VCaP (cell line): ENCODE results near the gene YIPF1.
"Not testable (repeated sequence)": the region's sequence is repeated elsewhere in the genome, so short reads cannot be mapped to it uniquely, and the experiment has no call there.

Experiments
- H3K27ac ChIP-seq: fragments of 450-650 bp; 2 replicates; pipeline ENCODE4 v1.5.1; 2017
- TF ChIP-seq, protein P1 (sequence below): fragments of 450-650 bp; conservative IDR thresholded peaks from 2 replicates; pipeline ENCODE4 v1.5.1; 2017; ENCODE audit warnings: mild to moderate bottlenecking, moderate library complexity

Gene YIPF1

DNA sequence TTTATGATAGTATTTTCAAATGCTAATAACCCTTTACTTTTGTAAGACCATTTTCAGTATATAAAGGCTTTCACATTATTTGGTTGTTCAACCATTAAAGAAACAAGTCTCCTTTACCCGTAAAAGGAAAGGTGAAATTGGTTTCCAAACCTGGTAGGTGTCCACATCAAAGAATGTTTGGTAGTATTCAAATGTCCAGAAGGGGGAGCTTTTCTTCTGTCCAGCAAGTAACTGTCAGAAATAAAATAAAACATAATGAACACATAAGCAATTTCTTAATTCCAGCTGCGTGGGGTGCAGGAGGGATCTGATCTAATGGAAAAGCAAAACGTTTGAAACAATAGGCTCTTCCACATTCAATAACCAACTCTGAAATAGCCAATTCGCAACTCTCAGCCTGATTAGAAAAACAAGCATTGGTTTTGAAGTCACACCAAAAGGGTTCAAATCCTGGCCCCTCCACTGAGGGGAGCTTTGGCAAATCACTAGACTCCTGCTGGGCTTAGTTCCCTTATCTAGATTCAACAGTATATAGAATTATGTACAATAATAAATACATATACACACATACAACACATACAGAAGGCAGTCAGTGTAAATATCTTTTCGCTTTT is 11.0 kb downstream of the YIPF1 start:
- TF ChIP-seq, protein P1, sequence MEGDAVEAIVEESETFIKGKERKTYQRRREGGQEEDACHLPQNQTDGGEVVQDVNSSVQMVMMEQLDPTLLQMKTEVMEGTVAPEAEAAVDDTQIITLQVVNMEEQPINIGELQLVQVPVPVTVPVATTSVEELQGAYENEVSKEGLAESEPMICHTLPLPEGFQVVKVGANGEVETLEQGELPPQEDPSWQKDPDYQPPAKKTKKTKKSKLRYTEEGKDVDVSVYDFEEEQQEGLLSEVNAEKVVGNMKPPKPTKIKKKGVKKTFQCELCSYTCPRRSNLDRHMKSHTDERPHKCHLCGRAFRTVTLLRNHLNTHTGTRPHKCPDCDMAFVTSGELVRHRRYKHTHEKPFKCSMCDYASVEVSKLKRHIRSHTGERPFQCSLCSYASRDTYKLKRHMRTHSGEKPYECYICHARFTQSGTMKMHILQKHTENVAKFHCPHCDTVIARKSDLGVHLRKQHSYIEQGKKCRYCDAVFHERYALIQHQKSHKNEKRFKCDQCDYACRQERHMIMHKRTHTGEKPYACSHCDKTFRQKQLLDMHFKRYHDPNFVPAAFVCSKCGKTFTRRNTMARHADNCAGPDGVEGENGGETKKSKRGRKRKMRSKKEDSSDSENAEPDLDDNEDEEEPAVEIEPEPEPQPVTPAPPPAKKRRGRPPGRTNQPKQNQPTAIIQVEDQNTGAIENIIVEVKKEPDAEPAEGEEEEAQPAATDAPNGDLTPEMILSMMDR, result peak; percentile 81
- no peak overlapping the region for H3K27ac ChIP-seq

DNA sequence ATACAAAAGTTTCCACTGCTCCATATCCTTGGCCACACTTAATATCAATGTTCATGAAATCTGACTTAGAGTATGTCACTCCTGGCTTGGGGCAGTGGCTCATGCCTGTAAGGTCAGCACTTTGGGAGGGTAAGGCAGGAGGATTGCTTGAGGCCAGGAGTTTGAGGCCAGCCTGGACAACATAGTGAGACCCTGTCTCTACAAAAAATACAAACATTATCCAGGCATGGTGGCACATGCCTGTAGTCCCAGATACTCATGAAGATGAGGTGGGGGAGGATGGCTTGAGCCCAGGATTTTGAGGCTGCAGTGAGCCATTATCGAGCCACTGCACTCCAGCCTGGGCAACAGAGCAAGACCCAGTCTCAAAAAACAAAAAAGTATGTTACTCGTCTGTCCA is 14.4 kb downstream of the YIPF1 start:
- H3K27ac ChIP-seq, result not testable (repeated sequence)

DNA sequence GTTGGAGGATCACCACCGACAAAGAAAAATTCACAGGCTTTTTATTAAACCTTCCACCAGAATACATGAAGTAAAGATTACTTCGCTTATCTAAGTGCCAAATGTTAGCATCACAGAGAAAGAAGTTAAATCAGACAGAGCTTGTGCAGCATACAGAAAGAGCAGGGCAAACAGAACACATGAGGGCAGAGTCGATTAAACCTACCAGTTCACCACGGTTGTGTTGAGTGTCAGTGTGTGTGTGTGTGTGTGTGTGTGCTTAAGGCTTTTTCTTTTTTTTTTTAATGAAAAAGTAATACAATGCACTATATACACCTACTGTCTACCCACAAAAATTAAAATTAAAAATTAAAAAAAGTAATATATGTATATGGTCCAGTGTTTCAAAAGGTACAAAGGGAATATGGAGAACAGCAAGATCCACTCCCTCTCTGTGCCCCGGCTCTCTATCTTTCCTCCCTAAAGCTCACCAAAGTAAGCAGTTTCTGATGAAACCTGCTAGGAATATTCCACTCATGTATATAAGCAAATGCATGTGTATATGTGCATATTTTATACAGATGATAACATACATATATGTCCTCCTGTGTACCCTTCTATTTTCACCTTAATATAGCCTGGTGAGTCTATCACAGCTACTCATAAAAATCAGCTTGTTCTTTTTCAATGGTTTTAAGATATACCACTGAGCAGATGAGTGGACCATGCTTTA is 17.7 kb downstream of the YIPF1 start:
- no peak overlapping the region for H3K27ac ChIP-seq
- TF ChIP-seq, protein P1, result no peak

DNA sequence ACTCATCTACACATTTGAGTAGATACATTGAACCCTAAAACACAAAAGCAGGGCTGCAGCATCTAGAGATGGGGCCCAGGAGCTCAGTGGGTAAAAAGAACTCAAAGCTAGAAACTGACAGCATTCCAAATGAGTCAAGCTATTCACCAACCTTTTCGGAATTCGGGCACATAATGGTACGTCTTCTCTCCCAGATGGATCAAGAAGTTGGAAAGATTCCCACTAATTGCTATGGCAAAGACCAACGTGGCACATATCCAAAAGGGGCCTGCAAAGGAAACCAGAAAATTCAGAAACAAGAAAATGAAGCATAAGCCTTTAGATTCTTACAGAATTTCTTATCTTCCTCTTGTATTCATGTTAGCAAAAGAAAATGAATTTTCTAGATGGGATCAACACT is 18.4 kb downstream of the YIPF1 start:
- TF ChIP-seq, protein P1, result no peak
- no peak overlapping the region for H3K27ac ChIP-seq

DNA sequence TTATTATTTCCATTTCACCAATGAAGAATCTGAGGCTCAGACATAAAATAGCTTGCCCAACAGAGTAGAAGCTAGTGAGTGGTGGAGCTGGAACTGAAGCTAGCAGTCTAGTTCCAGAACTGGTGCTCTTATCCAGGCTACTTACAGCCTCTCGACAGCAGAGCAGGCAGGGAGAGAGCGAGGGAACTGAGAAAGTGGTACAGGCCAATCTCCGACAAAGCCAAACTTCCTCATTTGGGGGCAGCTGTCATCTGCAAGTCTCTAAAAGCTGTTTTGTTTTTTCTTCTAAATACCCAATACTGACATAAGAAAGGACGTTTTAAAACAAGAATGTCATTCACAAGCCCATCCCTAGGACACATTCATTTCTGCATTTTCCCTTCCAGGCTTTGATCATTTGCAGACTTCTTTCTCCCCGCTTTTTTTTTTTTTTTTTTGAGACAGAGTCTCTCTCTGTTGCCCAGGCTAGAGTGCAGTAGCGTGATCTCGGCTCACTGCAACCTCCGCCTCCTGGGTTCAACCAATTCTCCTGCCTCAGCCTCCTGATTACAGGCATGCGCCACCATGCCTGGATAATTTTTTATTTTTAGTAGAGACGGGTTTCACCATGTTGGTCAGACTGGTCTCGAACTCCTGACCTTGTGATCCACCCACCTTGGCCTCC is 20.0 kb downstream of the YIPF1 start:
- TF ChIP-seq, protein P1, result no peak

DNA sequence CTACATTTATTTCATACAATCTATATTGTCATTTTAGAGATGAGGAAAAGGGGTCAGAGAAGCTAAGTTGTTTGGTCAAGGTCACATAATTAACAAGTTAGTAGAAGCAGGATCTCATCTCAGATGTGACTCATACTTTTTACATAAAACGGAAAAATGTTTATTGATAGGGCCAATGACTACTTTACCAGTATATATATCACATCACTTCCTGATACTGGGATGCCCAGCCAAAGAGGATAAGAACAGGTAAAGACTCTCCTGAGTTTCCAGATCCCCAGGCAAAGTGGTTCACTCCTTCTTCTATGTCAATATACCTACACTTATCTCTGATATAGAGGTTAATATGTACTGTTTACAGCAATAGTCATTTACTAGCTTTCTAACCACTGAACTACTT is 21.0 kb downstream of the YIPF1 start:
- no peak overlapping the region for H3K27ac ChIP-seq
- TF ChIP-seq, protein P1, result no peak

More for the DNA sequence above, 20.0 kb downstream of the YIPF1 start:
- no peak overlapping the region for H3K27ac ChIP-seq

DNA sequence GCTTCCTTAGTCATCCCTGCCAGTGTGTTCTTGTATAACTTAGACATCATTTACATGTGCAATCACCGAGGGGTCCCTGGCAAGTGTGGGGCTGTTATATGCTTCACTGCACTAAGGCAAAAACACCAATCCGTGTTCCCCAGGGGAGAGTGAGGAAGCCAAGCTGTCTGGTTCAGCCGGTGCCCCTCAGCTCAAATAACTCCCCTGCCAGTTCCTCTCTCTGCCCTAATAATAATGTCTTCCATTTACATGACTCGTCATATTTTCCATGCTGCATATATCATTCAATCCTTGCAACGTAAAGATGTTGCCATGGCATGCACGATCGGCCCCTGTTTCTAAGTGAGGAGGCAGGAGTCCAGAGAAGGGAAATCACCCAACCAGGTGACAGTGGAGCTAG is 27.1 kb downstream of the YIPF1 start:
- TF ChIP-seq, protein P1, result no peak
- no peak overlapping the region for H3K27ac ChIP-seq
